HCT116 (cell line): Measurements from ENCODE around the gene CASP7.

Experiments used
- CBX3 ChIP-seq: IDR thresholded peaks from 2 replicates; pipeline ENCODE4 v1.6.1; 2012; ENCODE audit warnings: low read depth
- CEBPB ChIP-seq: IDR thresholded peaks from 2 replicates; pipeline ENCODE4 v1.6.1; 2012; ENCODE audit warnings: low read depth
- EZH2phosphoT487 ChIP-seq: fragments of 200-600 bp; IDR thresholded peaks from 2 replicates; pipeline ENCODE4 v1.6.1; 2018; ENCODE audit warnings: antibody characterized with exemption, borderline replicate concordance
- POLR2A ChIP-seq: IDR thresholded peaks from 2 replicates; pipeline ENCODE4 v1.7.0; 2011; ENCODE audit warnings: borderline replicate concordance; ENCODE audit not compliant: insufficient read depth, insufficient read length; ENCODE audit errors: extremely low read depth
- POLR2AphosphoS5 ChIP-seq: IDR thresholded peaks from 2 replicates; pipeline ENCODE4 v1.6.1; 2011; ENCODE audit warnings: mild to moderate bottlenecking, low read depth, low read length, moderate library complexity
- SRF ChIP-seq: IDR thresholded peaks from 2 replicates; pipeline ENCODE4 v1.6.1; 2012; ENCODE audit warnings: low read depth
- ZFX ChIP-seq: fragments of 450-650 bp; IDR thresholded peaks from 2 replicates; pipeline ENCODE4 v1.6.1; 2017
- TF ChIP-seq, protein P1 (sequence below), 3 experiments: fragments of 200-600 bp in 1 of 3; sonication (generic) in 1 of 3; IDR thresholded peaks in 2 of 3; conservative IDR thresholded peaks in 1 of 3; 2 replicates each; pipeline ENCODE4 v1.5.1; 2012 to 2017; ENCODE audit warnings: low read depth in 2 of 3, low read length in 2 of 3, antibody characterized with exemption in 1 of 3, borderline replicate concordance in 1 of 3, control low read depth in 1 of 3, mild to moderate bottlenecking in 1 of 3, mixed read lengths in 1 of 3, mixed run types in 1 of 3, moderate library complexity in 1 of 3; ENCODE audit not compliant: insufficient read depth in 1 of 3
- TF ChIP-seq, protein P2 (sequence below): IDR thresholded peaks from 2 replicates; pipeline ENCODE4 v1.6.1; 2012; ENCODE audit warnings: low read depth
- TF ChIP-seq, protein P3 (sequence below): IDR thresholded peaks from 2 replicates; pipeline ENCODE4 v1.6.1; 2012
- TF ChIP-seq, protein P4 (sequence below): IDR thresholded peaks from 2 replicates; pipeline ENCODE4 v1.6.1; 2012
- TF ChIP-seq, protein P5 (sequence below): IDR thresholded peaks from 2 replicates; pipeline ENCODE4 v1.6.1; 2011; ENCODE audit warnings: mild to moderate bottlenecking, low read length, moderate library complexity; ENCODE audit not compliant: insufficient replicate concordance; ENCODE audit errors: extremely low read depth

DNA sequence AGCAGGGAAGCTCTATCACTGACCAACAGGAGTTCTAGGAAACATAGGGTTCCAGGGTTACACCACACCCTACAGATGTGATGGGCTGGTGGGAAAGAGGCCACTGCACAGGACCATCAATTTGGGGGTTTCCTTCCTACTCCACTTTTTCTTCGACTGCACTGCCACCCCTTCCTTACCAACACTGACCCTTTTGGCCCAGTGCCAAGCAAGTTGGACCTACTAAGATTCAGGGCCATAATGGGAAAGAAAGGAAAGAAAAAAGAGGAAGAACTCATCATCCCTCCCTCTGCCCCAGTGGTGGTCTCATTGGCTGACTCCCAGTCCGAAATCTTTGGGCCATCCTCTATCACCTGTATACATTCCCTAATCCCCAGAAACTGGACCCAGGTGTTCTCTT, 65.7 kb downstream of the CASP7 start:
- TF ChIP-seq, protein P1, sequence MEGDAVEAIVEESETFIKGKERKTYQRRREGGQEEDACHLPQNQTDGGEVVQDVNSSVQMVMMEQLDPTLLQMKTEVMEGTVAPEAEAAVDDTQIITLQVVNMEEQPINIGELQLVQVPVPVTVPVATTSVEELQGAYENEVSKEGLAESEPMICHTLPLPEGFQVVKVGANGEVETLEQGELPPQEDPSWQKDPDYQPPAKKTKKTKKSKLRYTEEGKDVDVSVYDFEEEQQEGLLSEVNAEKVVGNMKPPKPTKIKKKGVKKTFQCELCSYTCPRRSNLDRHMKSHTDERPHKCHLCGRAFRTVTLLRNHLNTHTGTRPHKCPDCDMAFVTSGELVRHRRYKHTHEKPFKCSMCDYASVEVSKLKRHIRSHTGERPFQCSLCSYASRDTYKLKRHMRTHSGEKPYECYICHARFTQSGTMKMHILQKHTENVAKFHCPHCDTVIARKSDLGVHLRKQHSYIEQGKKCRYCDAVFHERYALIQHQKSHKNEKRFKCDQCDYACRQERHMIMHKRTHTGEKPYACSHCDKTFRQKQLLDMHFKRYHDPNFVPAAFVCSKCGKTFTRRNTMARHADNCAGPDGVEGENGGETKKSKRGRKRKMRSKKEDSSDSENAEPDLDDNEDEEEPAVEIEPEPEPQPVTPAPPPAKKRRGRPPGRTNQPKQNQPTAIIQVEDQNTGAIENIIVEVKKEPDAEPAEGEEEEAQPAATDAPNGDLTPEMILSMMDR (IDR thresholded peaks at IDR 0.05 in 2 of 3, conservative IDR thresholded peaks at IDR 0.05 in 1 of 3; ENCODE audit: borderline replicate concordance in 1 of 3, insufficient read depth in 1 of 3, low read depth in 2 of 3, low read length in 2 of 3) = no peak
- TF ChIP-seq SRF (no peak), POLR2AphosphoS5 (no peak), ZFX (no peak), CEBPB (no peak), CBX3 (no peak), EZH2phosphoT487 (no peak), POLR2A (no peak)
- TF ChIP-seq, protein P2, sequence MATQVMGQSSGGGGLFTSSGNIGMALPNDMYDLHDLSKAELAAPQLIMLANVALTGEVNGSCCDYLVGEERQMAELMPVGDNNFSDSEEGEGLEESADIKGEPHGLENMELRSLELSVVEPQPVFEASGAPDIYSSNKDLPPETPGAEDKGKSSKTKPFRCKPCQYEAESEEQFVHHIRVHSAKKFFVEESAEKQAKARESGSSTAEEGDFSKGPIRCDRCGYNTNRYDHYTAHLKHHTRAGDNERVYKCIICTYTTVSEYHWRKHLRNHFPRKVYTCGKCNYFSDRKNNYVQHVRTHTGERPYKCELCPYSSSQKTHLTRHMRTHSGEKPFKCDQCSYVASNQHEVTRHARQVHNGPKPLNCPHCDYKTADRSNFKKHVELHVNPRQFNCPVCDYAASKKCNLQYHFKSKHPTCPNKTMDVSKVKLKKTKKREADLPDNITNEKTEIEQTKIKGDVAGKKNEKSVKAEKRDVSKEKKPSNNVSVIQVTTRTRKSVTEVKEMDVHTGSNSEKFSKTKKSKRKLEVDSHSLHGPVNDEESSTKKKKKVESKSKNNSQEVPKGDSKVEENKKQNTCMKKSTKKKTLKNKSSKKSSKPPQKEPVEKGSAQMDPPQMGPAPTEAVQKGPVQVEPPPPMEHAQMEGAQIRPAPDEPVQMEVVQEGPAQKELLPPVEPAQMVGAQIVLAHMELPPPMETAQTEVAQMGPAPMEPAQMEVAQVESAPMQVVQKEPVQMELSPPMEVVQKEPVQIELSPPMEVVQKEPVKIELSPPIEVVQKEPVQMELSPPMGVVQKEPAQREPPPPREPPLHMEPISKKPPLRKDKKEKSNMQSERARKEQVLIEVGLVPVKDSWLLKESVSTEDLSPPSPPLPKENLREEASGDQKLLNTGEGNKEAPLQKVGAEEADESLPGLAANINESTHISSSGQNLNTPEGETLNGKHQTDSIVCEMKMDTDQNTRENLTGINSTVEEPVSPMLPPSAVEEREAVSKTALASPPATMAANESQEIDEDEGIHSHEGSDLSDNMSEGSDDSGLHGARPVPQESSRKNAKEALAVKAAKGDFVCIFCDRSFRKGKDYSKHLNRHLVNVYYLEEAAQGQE = no peak
- TF ChIP-seq, protein P3, sequence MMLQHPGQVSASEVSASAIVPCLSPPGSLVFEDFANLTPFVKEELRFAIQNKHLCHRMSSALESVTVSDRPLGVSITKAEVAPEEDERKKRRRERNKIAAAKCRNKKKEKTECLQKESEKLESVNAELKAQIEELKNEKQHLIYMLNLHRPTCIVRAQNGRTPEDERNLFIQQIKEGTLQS = no peak
- TF ChIP-seq, protein P4, sequence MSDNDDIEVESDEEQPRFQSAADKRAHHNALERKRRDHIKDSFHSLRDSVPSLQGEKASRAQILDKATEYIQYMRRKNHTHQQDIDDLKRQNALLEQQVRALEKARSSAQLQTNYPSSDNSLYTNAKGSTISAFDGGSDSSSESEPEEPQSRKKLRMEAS = no peak
- TF ChIP-seq, protein P5, sequence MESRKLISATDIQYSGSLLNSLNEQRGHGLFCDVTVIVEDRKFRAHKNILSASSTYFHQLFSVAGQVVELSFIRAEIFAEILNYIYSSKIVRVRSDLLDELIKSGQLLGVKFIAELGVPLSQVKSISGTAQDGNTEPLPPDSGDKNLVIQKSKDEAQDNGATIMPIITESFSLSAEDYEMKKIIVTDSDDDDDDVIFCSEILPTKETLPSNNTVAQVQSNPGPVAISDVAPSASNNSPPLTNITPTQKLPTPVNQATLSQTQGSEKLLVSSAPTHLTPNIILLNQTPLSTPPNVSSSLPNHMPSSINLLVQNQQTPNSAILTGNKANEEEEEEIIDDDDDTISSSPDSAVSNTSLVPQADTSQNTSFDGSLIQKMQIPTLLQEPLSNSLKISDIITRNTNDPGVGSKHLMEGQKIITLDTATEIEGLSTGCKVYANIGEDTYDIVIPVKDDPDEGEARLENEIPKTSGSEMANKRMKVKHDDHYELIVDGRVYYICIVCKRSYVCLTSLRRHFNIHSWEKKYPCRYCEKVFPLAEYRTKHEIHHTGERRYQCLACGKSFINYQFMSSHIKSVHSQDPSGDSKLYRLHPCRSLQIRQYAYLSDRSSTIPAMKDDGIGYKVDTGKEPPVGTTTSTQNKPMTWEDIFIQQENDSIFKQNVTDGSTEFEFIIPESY = no peak
